Kidney epithelial cell (primary cell): ENCODE measurements around the gene MCU. TPM values are rescaled to one million over a fixed set of nuclear protein-coding genes. Genes with fewer than 3 reads are reported as not detected.

Experiments
- DNase-seq: peaks from one replicate; pipeline ENCODE4 v3.0.0-alpha.2; 2010; ENCODE audit warnings: low read depth
- H3K27me3 ChIP-seq: 2 replicates; pipeline ENCODE4 v1.6.0; 2011; ENCODE audit warnings: low read length; ENCODE audit not compliant: control insufficient read depth, insufficient read depth
- H3K36me3 ChIP-seq: 2 replicates; pipeline ENCODE4 v1.5.1; 2011; ENCODE audit warnings: low read length; ENCODE audit not compliant: control insufficient read depth, insufficient read depth
- H3K4me3 ChIP-seq: 2 replicates; pipeline ENCODE4 v1.5.1; 2011; ENCODE audit warnings: low read depth, mild to moderate bottlenecking, control low read depth, low read length
- total RNA-seq: library from RNA; depleted of rRNA; stranded (reverse); fragments of >200 nt; gene quantifications from 2 replicates; pipeline ENCODE4 v1.2.3, GENCODE V29; 2015
- TF ChIP-seq, protein P1 (sequence below): IDR thresholded peaks from 2 replicates; pipeline ENCODE4 v1.5.1; 2011; ENCODE audit warnings: mild to moderate bottlenecking, moderate library complexity, low read length, control low read depth, inconsistent platforms; ENCODE audit not compliant: insufficient read depth, poor library complexity, severe bottlenecking

MCU gene
- total RNA-seq, 1 donor from 2014 or later = 15.4 TPM

- H3K36me3 ChIP-seq = no peaks in the 10 kb centered on the region
- DNase-seq = no peak
- no peak overlapping the region for H3K4me3 ChIP-seq
- TF ChIP-seq, protein P1, sequence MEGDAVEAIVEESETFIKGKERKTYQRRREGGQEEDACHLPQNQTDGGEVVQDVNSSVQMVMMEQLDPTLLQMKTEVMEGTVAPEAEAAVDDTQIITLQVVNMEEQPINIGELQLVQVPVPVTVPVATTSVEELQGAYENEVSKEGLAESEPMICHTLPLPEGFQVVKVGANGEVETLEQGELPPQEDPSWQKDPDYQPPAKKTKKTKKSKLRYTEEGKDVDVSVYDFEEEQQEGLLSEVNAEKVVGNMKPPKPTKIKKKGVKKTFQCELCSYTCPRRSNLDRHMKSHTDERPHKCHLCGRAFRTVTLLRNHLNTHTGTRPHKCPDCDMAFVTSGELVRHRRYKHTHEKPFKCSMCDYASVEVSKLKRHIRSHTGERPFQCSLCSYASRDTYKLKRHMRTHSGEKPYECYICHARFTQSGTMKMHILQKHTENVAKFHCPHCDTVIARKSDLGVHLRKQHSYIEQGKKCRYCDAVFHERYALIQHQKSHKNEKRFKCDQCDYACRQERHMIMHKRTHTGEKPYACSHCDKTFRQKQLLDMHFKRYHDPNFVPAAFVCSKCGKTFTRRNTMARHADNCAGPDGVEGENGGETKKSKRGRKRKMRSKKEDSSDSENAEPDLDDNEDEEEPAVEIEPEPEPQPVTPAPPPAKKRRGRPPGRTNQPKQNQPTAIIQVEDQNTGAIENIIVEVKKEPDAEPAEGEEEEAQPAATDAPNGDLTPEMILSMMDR = no peak
- H3K27me3 ChIP-seq = no peaks in the 10 kb centered on the region
Observed at GRCh38 chr10:72689660-72690059, 2.3 kb upstream of the MCU start.

DNA sequence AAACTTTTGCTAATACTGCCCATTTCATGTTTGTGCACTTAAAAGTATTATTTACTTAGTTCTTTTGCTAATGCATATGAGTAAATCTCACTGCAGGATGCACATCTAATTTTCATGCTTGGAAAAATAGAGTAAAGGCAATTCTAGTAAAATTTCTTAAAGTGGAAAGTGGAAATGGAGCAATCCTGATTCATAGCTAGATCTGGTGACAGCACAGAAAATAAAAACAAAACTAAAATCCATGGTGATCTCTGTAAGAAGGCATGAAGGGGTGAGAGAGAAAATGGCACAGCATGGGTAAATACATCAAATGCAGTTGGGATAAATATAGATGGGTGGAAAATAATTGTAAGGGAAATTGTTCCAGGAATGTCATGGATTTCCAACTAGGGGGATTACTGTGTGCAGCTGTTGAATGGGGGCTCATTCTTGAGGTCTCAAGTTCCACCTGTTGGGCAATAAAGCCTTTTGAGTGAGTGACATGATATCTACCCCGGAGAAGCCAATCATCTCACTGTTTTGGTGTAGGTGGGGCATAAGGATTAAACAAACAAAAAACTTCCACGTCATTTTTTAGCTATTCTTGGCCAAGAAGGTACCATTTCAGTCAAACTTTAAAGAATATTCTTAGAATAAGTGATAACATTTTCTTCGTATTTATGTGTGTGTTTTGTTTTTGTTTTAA, 1.7 kb upstream of the MCU start:
- H3K27me3 ChIP-seq = no peaks in the 10 kb centered on the region
- no peaks in the 10 kb centered on the region for H3K36me3 ChIP-seq
- TF ChIP-seq, protein P1 = no peak
- no peak overlapping the region for H3K4me3 ChIP-seq
- DNase-seq = no peak

GRCh38 chr10:72691470-72691862, 477 bp upstream of the MCU start:
- no peaks in the 10 kb centered on the region for H3K36me3 ChIP-seq
- TF ChIP-seq, protein P1 = no peak
- DNase-seq = no peak
- peak overlapping the region; percentile 91 for H3K4me3 ChIP-seq
- H3K27me3 ChIP-seq = no peaks in the 10 kb centered on the region

- TF ChIP-seq, protein P1 = no peak
Observed at GRCh38 chr10:72692744-72692993, 726 bp downstream of the MCU start.

GRCh38 chr10:72692994-72693781, 1.2 kb downstream of the MCU start:
- Histone ChIP-seq H3K36me3 (no peaks in the 10 kb centered on the region), H3K4me3 (peak overlapping the region; percentile 91), H3K27me3 (no peaks in the 10 kb centered on the region)
- TF ChIP-seq, protein P1 = no peak
- DNase-seq = no peak

More at GRCh38 chr10:72692744-72692993, 726 bp downstream of the MCU start:
- DNase-seq = no peak
- Histone ChIP-seq H3K36me3 (no peaks in the 10 kb centered on the region), H3K27me3 (no peaks in the 10 kb centered on the region), H3K4me3 (peak overlapping the region; percentile 91)
